ENCODE results near the gene TMEM134. TPM values are rescaled to one million over a fixed set of nuclear protein-coding genes. Genes with fewer than 3 reads are reported as not detected.

Gene TMEM134
- total RNA-seq, 1 donor from 2014 or later = 85.3 TPM

- DNase-seq (ENCODE audit: missing footprints) (no peak), ATAC-seq (no peak)
- intact Hi-C loops (cut with DNase I) = no loop called here
Measured at GRCh38 chr11:67419325-67420049, 49.6 kb downstream of the TMEM134 start.

GRCh38 chr11:67418476-67419281 lies 50.4 kb downstream of the TMEM134 start:
- intact Hi-C loops (cut with DNase I) = no loop called here
- no peak for DNase-seq (ENCODE audit: missing footprints)
- ATAC-seq = peak; percentile 43

- no peak for ATAC-seq
- DNase-seq (ENCODE audit: missing footprints) = no peak
- intact Hi-C loops (cut with DNase I) = loop anchor here (2.0 kb wide), 1 partner anchor 15 kb away; no protein-coding TSS in a partner anchor
Measured at GRCh38 chr11:67417425-67417824, 51.6 kb downstream of the TMEM134 start.

- no peak for DNase-seq (ENCODE audit: missing footprints)
- intact Hi-C loops (cut with DNase I) = loop anchor here (2.0 kb wide), 1 partner anchor 14 kb away; no protein-coding TSS in a partner anchor
- no peak for ATAC-seq
Measured at GRCh38 chr11:67416416-67417335, 52.4 kb downstream of the TMEM134 start.

- no peak for ATAC-seq
Measured at GRCh38 chr11:67415501-67416304, 53.3 kb downstream of the TMEM134 start, which contains the start of gene CARNS1. CARNS1 (plus strand) TSS chr11:67415678; CDS start chr11:67416200, 522 bp downstream.

GRCh38 chr11:67413266-67413849 lies 55.7 kb downstream of the TMEM134 start:
- no peak for DNase-seq (ENCODE audit: missing footprints)
- ATAC-seq = no peak
- intact Hi-C loops (cut with DNase I) = no loop called here

More at GRCh38 chr11:67415501-67416304, 53.3 kb downstream of the TMEM134 start, which contains the start of gene CARNS1:
- intact Hi-C loops (cut with DNase I) = loop anchor here (2.0 kb wide), 1 partner anchor 13 kb away; no protein-coding TSS in a partner anchor
- no peak for DNase-seq (ENCODE audit: missing footprints)

GRCh38 chr11:67412495-67413179 lies 56.4 kb downstream of the TMEM134 start:
- intact Hi-C loops (cut with DNase I) = no loop called here
- no peak for ATAC-seq
- DNase-seq (ENCODE audit: missing footprints) = no peak

GRCh38 chr11:67411785-67412152 lies 57.3 kb downstream of the TMEM134 start:
- intact Hi-C loops (cut with DNase I) = no loop called here
- ATAC-seq (no peak), DNase-seq (ENCODE audit: missing footprints) (no peak)

Small RNA genes lying within 50 kb of the gene (microRNA-seq; reads per million reads assigned to microRNA genes)
- not detected for gene MIR6752

Other genes with a start within 250 kb of the TMEM134 start
- 54.1 TPM for gene GRK2, start 202.8 kb downstream of the TMEM134 start, total RNA-seq
- 15.2 TPM for gene ANKRD13D, start 179.9 kb downstream of the TMEM134 start, total RNA-seq
- gene SSH3, start 165.7 kb downstream of the TMEM134 start, total RNA-seq = 15.8 TPM
- gene POLD4, start 115.7 kb downstream of the TMEM134 start, total RNA-seq = 49.7 TPM
- gene CLCF1, start 95.7 kb downstream of the TMEM134 start, total RNA-seq = 0.51 TPM
- 6.9 TPM for gene RAD9A, start 77.3 kb downstream of the TMEM134 start, total RNA-seq
- gene PPP1CA, start 67.4 kb downstream of the TMEM134 start, total RNA-seq = 112 TPM
- gene TBC1D10C, start 65.2 kb downstream of the TMEM134 start, total RNA-seq = 1.3 TPM
- gene CARNS1, start 53.6 kb downstream of the TMEM134 start, total RNA-seq = 14.1 TPM
- 27.8 TPM for gene RPS6KB2, start 40.8 kb downstream of the TMEM134 start, total RNA-seq
- 1.7 TPM for gene PTPRCAP, start 31.6 kb downstream of the TMEM134 start, total RNA-seq
- gene CORO1B, start 25.8 kb downstream of the TMEM134 start, total RNA-seq = 26.6 TPM
- not detected for gene GPR152, start 16.5 kb downstream of the TMEM134 start, total RNA-seq
- gene CABP4, start 13.9 kb downstream of the TMEM134 start, total RNA-seq = 1.1 TPM
- 57.4 TPM for gene AIP, start 13.8 kb upstream of the TMEM134 start, total RNA-seq
- gene PITPNM1, start 36.1 kb upstream of the TMEM134 start, total RNA-seq = 42.6 TPM
- 67.3 TPM for gene CDK2AP2, start 38.9 kb upstream of the TMEM134 start, total RNA-seq
- not detected for gene CABP2, start 54.2 kb upstream of the TMEM134 start, total RNA-seq
- 393 TPM for gene GSTP1, start 114.6 kb upstream of the TMEM134 start, total RNA-seq
- gene NDUFV1, start 137.7 kb upstream of the TMEM134 start, total RNA-seq = 724 TPM
- gene NUDT8, start 160.7 kb upstream of the TMEM134 start, total RNA-seq = 104 TPM
- gene TBX10, start 170.5 kb upstream of the TMEM134 start, total RNA-seq = 0.41 TPM
- not detected for gene ACY3, start 181.5 kb upstream of the TMEM134 start, total RNA-seq
- not detected for gene ALDH3B2, start 205.4 kb upstream of the TMEM134 start, total RNA-seq